Right lobe of liver (tissue), 4 donors: ENCODE measurements around the gene MED12L.

Source experiments
- POLR2A ChIP-seq: fragments of 450-650 bp; IDR thresholded peaks from one replicate; pipeline ENCODE4 v1.6.1; 2017; ENCODE audit warnings: antibody characterized with exemption, mild to moderate bottlenecking
- TF ChIP-seq, protein P1 (sequence below), 4 donors: fragments of 200-600 bp in 3 of 4; fragments of 450-650 bp in 1 of 4; IDR thresholded peaks; one replicate each; pipeline versions ENCODE4 v1.5.1 to v1.8.0; 2016 to 2022; ENCODE audit warnings: antibody characterized with exemption in 4 of 4, mild to moderate bottlenecking in 2 of 4
- donor health status: DM: no; HTN: no; CAD: no.
- donor health status: DM: no; HTN: no; CAD: no.
- donor health status: DM: no; HTN: yes; CAD: no.

GRCh38 chr3:151269631-151270030, 184.2 kb downstream of the MED12L start:
- TF ChIP-seq, protein P1, sequence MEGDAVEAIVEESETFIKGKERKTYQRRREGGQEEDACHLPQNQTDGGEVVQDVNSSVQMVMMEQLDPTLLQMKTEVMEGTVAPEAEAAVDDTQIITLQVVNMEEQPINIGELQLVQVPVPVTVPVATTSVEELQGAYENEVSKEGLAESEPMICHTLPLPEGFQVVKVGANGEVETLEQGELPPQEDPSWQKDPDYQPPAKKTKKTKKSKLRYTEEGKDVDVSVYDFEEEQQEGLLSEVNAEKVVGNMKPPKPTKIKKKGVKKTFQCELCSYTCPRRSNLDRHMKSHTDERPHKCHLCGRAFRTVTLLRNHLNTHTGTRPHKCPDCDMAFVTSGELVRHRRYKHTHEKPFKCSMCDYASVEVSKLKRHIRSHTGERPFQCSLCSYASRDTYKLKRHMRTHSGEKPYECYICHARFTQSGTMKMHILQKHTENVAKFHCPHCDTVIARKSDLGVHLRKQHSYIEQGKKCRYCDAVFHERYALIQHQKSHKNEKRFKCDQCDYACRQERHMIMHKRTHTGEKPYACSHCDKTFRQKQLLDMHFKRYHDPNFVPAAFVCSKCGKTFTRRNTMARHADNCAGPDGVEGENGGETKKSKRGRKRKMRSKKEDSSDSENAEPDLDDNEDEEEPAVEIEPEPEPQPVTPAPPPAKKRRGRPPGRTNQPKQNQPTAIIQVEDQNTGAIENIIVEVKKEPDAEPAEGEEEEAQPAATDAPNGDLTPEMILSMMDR (IDR thresholded peaks at IDR 0.05): no peak
- no peak for TF ChIP-seq POLR2A
